ENCODE measurements around the gene OCA2. TPM values are rescaled to one million over a fixed set of nuclear protein-coding genes. Genes with fewer than 3 reads are reported as not detected.

OCA2 gene
- total RNA-seq, 2 experiments from 2014 or later = not detected

DNA sequence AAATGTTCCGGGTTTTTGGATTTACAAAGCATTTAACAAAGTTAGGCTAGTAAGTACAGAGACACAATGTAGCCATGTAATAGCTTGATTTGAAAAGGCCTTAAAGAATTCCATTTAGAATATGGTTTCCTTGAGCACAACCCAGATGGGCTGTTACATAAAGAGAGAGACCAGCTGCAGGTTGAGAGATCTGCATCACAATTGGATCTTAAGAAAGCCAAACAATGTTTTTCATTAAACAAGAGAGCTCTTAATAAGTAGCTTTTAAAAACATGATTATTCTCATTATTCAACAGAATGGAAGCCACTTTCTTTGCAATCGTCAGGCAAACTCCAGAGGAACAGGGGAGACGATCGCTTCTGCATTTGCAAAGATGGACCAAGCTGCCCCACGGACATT is 300.3 kb downstream of the OCA2 start:
- Mint-ChIP-seq H3K4me1 (no peaks in the 10 kb centered on the region), H3K4me3 (no peak overlapping the region), H3K9me3 (ENCODE audit: low read depth) (no peaks in the 10 kb centered on the region), H3K27me3 (peaks cover 2% of the 10 kb centered on the region), H3K36me3 (ENCODE audit: low read depth) (no peaks in the 10 kb centered on the region), H3K27ac (no peak overlapping the region)
- ChIA-PET POLR2A (no interaction called here), CTCF (no interaction called here)
- ATAC-seq (no peak), DNase-seq (no peak)
- intact Hi-C loops (cut with DNase I, micrococcal nuclease) = no loop called here

DNA sequence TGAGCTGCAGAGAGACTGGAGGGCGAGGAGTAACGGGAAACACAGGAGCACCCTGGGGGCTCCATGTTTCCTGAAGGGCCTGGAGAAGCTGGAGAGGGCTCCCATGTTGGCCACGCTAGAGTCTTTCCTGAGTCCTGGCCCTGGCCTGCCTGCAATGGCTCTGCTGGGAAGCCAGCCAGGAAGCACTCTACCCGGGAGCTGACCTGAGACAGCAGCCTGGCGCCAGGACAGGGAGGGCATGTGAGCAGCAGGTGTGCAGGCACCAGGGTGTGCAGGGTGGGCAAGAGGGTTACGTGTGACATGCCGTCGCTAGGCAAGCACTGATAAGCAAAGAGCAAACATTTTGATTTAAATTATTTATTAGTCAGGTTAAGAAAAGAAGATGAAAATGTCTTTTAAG is 301.4 kb downstream of the OCA2 start:
- POLR2A ChIA-PET = no interaction called here
- no peaks in the 10 kb centered on the region for H3K4me1 Mint-ChIP-seq
- no peaks in the 10 kb centered on the region for H3K36me3 Mint-ChIP-seq (ENCODE audit: low read depth)
- no peak for DNase-seq
- peaks cover 2% of the 10 kb centered on the region for H3K27me3 Mint-ChIP-seq
- H3K27ac Mint-ChIP-seq = no peak overlapping the region
- H3K4me3 Mint-ChIP-seq = no peak overlapping the region
- H3K9me3 Mint-ChIP-seq (ENCODE audit: low read depth) = no peaks in the 10 kb centered on the region
- intact Hi-C loops (cut with DNase I, micrococcal nuclease) = no loop called here
- CTCF ChIA-PET = no interaction called here
- no peak for ATAC-seq

DNA sequence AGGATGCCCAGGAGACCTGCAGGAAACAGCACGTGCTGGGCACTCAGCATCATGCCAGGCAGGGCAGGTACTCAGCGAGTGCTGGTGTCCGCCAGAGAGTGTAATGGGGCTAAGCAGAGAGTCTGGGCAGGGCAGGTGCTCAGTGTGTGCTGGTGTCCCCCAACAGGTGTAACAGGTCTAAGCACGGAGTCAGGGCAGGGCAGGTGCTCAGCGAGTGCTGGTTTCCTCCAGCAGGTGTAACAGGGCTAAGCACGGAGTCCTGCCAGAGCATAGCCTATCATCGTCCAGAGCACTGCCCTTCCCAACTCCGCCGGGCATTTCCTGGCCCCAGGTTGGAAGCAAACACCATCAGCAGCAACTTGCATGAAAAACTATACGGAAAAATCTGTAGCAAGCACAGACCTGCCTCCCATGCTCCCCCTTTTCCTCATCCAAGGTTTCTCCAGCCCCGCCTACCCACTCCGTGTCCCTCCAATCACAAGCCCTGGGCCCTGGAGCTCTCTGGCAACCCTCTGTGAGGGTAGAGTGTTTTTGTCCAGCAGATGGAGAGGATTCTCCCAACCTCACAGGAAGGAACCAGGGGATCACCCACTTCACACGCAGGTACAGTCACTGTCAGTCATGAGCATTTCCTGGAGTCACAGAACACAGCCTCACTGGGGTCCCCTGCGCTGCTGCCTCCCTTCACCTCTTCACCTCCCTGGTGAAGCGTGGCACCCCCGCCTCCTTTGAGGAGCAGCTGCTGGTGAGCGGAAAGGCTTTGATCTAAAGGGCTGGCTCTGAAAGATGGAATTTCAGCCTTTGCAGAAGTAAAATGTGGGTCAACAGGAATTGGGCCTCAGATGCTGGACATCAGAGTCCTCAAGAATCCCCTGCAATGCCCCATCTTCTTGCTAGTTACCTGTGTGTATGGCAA is 302.5 kb downstream of the OCA2 start:
- POLR2A ChIA-PET = no interaction called here

DNA sequence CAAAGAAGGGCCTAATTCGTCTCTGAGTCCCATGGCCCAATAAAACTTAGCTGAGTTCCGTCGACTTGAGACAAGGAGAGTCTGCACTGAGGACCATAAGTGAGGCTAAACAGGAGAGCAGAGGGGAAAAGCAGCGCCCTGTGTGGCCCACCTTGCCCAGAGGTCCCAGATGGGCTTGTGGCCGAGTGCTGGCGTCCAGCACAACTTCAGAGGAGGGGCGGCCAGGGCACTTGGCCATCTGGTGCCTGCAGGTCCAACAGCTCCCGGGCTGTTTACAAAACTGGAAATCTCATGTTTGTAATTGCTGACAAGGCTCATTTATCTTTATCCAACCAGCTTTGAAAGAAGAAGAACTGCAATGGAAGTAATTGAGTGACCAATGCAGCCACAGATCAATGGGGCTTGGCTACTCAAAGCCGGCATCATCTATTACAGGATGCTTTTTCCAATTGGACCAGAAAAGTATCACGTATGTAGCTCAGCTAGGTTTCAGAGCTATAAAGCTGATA is 306.3 kb downstream of the OCA2 start:
- POLR2A ChIA-PET = no interaction called here
- Mint-ChIP-seq H3K27me3 (peaks cover 3% of the 10 kb centered on the region), H3K36me3 (ENCODE audit: low read depth) (no peaks in the 10 kb centered on the region), H3K4me3 (no peak overlapping the region), H3K27ac (no peak overlapping the region), H3K4me1 (no peaks in the 10 kb centered on the region), H3K9me3 (ENCODE audit: low read depth) (no peaks in the 10 kb centered on the region)
- intact Hi-C loops (cut with DNase I, micrococcal nuclease) = no loop called here
- CTCF ChIA-PET = no interaction called here
- DNase-seq (no peak), ATAC-seq (no peak)

More for the DNA sequence above, 302.5 kb downstream of the OCA2 start:
- intact Hi-C loops (cut with DNase I, micrococcal nuclease) = no loop called here
- Mint-ChIP-seq H3K36me3 (ENCODE audit: low read depth) (no peaks in the 10 kb centered on the region), H3K4me3 (no peak overlapping the region), H3K27me3 (peaks cover 3% of the 10 kb centered on the region), H3K9me3 (ENCODE audit: low read depth) (no peaks in the 10 kb centered on the region), H3K4me1 (no peaks in the 10 kb centered on the region), H3K27ac (no peak overlapping the region)
- CTCF ChIA-PET = no interaction called here
- DNase-seq = no peak
- no peak for ATAC-seq

DNA sequence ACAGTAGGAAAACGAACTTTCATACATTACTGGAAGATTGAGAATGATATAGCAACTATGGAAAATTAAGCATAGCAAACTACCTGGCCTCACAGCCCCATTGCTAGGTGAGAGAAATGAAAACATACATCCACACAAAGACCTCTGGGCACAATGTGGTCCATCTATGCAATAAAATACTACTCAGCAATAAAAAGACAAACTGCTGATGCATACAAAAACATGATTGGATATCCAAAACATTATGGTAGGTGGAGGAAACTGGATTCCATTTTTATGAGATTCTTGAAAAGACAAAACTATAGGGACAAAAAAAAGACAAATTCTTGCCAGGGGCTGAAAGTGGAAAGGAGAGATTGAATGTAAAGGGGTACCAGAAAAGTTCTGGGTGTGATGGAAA is 308.8 kb downstream of the OCA2 start:
- Mint-ChIP-seq H3K27ac (no peak overlapping the region), H3K4me3 (no peak overlapping the region), H3K36me3 (ENCODE audit: low read depth) (no peaks in the 10 kb centered on the region), H3K27me3 (peaks cover 2% of the 10 kb centered on the region), H3K9me3 (ENCODE audit: low read depth) (no peaks in the 10 kb centered on the region), H3K4me1 (no peaks in the 10 kb centered on the region)
- CTCF ChIA-PET = no interaction called here
- intact Hi-C loops (cut with DNase I, micrococcal nuclease) = no loop called here
- no peak for DNase-seq
- POLR2A ChIA-PET = no interaction called here
- no peak for ATAC-seq

DNA sequence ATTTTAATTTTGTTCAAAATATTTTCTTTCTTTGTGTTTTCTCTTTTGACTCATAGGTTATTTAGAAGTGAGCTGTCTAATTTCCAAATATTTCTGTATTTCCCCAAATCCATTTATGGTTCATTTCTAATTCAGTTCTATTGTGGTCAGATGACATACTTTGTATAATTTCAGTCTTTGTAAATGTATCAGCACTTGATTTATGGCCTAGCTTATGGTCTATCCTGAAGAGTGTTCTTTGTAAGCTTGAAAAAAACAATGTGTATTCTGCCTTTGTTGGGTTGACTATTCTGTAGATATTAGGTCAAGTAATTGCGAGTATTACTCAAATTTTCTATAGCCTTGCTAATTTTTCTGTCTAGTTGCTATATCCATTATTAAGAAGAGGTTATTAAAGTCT is 311.2 kb downstream of the OCA2 start:
- CTCF ChIA-PET = no interaction called here
- no peaks in the 10 kb centered on the region for H3K36me3 Mint-ChIP-seq (ENCODE audit: low read depth)
- H3K9me3 Mint-ChIP-seq (ENCODE audit: low read depth) = peaks cover 2% of the 10 kb centered on the region
- H3K4me1 Mint-ChIP-seq = no peaks in the 10 kb centered on the region
- DNase-seq (no peak), ATAC-seq (no peak)
- intact Hi-C loops (cut with DNase I, micrococcal nuclease) = no loop called here
- peaks cover 2% of the 10 kb centered on the region for H3K27me3 Mint-ChIP-seq
- H3K27ac Mint-ChIP-seq = no peak overlapping the region
- POLR2A ChIA-PET = no interaction called here
- no peak overlapping the region for H3K4me3 Mint-ChIP-seq

DNA sequence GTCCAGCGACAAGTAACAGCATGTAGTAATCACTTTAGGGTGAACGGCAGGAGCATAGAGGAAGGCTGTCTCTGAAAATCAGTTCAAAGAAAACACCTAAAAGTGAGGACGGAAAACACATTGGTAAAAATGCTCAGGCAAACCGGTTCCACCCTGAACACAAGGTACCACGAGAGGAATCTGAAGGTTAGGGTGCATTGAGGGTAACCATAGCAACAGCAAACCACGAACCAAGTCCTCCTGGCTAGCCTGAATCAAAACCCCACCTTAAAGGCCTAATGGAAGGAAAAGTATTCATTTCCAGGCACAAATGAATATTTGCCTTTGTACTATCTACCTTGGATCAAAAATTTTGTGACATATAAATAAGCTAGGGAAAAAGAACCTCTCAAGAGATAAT is 315.0 kb downstream of the OCA2 start:
- Mint-ChIP-seq H3K36me3 (ENCODE audit: low read depth) (no peaks in the 10 kb centered on the region), H3K4me3 (no peak overlapping the region), H3K4me1 (no peaks in the 10 kb centered on the region), H3K27me3 (peaks cover 2% of the 10 kb centered on the region), H3K27ac (no peak overlapping the region), H3K9me3 (ENCODE audit: low read depth) (peaks cover 2% of the 10 kb centered on the region)
- ATAC-seq (no peak), DNase-seq (no peak)
- ChIA-PET POLR2A (no interaction called here), CTCF (no interaction called here)
- intact Hi-C loops (cut with DNase I, micrococcal nuclease) = no loop called here

DNA sequence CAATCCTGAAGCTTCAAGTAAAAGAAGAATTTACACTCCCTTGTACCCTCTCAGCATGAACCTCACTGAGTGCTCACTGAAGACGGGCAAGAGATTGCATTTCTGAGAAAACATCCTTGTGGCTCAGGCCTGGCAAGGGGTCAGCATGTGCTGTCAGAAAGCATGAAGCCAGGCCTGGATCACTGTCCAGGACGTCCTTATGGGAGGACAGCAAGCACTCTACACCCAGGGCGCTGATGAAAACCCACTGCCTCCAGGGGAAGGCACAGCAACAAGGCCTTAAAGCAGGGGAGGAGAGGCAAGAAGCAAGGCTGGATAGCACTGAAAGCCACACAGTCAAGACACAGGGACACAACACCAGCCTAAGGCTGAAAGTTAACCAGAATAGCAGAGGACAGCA is 315.4 kb downstream of the OCA2 start:
- CTCF ChIA-PET = no interaction called here
- ATAC-seq = no peak
- H3K9me3 Mint-ChIP-seq (ENCODE audit: low read depth) = peaks cover 2% of the 10 kb centered on the region
- POLR2A ChIA-PET = no interaction called here
- H3K27me3 Mint-ChIP-seq = peaks cover 2% of the 10 kb centered on the region
- no peak overlapping the region for H3K27ac Mint-ChIP-seq
- no peak overlapping the region for H3K4me3 Mint-ChIP-seq
- no peaks in the 10 kb centered on the region for H3K4me1 Mint-ChIP-seq
- no peaks in the 10 kb centered on the region for H3K36me3 Mint-ChIP-seq (ENCODE audit: low read depth)
- intact Hi-C loops (cut with DNase I, micrococcal nuclease) = no loop called here
- no peak for DNase-seq

DNA sequence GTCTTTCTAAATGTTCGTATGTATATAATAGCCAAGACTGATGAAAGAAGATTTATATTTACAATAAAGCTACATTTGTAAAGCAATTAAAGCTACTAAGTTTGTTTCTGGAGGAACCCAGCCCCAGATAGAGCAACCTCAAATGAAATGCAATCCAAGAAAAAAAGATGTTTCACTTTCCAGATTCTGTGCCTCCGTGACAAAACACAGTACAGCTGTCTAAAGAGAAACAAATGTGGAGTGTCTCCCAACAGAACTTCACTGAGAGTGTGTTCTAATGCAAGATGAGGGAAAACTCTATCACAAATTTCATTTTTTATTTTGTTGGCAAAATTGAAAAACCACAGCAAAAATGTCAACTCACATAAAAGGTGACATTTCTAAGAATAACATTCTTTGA is 317.0 kb downstream of the OCA2 start:
- POLR2A ChIA-PET = no interaction called here
- intact Hi-C loops (cut with DNase I, micrococcal nuclease) = no loop called here
- Mint-ChIP-seq H3K27ac (no peak overlapping the region), H3K27me3 (peaks cover 2% of the 10 kb centered on the region), H3K4me1 (no peaks in the 10 kb centered on the region), H3K9me3 (ENCODE audit: low read depth) (peaks cover 2% of the 10 kb centered on the region), H3K4me3 (no peak overlapping the region), H3K36me3 (ENCODE audit: low read depth) (no peaks in the 10 kb centered on the region)
- DNase-seq (no peak), ATAC-seq (no peak)
- CTCF ChIA-PET = no interaction called here

DNA sequence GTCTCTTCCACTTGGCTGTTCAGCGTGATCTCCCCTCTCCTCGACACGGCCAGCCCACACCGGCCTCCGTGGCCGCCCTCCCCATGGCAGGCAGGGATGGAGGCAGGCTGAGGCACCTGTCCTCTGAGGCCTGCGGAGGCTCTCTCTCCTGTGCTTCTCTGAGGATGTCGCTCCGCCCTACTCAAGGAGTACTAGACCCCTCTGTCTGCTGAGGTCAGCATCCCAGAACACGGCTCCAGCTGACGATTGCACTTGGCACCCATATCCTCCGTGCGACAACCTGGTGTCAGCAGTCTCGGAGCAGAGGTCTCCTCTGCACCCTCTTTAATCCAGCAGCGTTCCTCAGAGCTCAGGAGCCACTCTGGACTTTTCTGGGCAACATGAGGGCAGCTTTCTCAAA is 322.6 kb downstream of the OCA2 start:
- H3K27me3 Mint-ChIP-seq = peaks cover 2% of the 10 kb centered on the region
- CTCF ChIA-PET = no interaction called here
- no peak for ATAC-seq
- no peaks in the 10 kb centered on the region for H3K4me1 Mint-ChIP-seq
- H3K36me3 Mint-ChIP-seq (ENCODE audit: low read depth) = no peaks in the 10 kb centered on the region
- no peak overlapping the region for H3K27ac Mint-ChIP-seq
- H3K9me3 Mint-ChIP-seq (ENCODE audit: low read depth) = peaks cover 2% of the 10 kb centered on the region
- POLR2A ChIA-PET = no interaction called here
- H3K4me3 Mint-ChIP-seq = no peak overlapping the region
- no peak for DNase-seq
- intact Hi-C loops (cut with DNase I, micrococcal nuclease) = no loop called here

DNA sequence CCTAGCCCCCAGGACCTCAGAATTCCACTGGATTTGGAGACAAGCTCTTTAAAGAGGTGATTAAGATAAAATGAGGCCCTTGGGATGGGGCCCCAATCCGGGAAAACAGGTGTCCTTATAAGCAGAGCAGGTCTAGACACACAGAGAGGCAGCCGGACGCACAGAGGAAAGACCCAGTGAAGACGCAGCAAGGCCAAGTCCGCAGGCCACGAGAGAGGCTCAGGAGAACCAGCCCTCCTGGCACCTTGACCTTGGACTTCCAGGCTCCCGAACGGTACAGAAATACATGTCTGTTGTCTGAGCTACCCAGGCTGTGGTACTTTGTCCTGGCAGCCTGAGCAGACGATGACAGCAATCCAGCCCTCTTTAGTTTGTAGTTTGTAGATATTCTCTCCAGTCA is 324.5 kb downstream of the OCA2 start:
- intact Hi-C loops (cut with DNase I, micrococcal nuclease) = no loop called here
- no peaks in the 10 kb centered on the region for H3K36me3 Mint-ChIP-seq (ENCODE audit: low read depth)
- ChIA-PET POLR2A (no interaction called here), CTCF (no interaction called here)
- DNase-seq (no peak), ATAC-seq (no peak)
- no peaks in the 10 kb centered on the region for H3K4me1 Mint-ChIP-seq
- H3K4me3 Mint-ChIP-seq = no peak overlapping the region
- H3K9me3 Mint-ChIP-seq (ENCODE audit: low read depth) = peaks cover 2% of the 10 kb centered on the region
- no peaks in the 10 kb centered on the region for H3K27me3 Mint-ChIP-seq
- no peak overlapping the region for H3K27ac Mint-ChIP-seq

DNA sequence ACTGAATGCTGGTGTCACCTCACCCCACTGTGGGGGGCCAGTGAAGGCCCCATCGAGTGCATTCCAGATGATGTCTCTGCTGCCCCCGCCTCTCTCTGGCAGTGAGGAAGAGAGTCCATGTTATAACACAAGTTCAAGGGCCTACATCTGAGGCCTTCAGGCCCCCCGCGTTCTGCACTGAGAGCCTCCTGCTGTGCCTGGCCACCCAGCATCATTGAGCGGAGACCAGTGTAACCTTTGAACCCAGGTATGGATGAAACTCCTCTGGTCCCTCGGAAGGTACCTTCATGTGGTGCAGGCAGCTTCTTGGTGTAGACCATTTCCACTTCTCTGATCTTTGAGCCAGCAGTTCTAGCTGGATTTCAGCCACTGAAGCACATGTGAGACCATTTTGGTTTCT is 324.9 kb downstream of the OCA2 start:
- ChIA-PET CTCF (no interaction called here), POLR2A (no interaction called here)
- H3K4me3 Mint-ChIP-seq = no peak overlapping the region
- peaks cover 4% of the 10 kb centered on the region for H3K9me3 Mint-ChIP-seq (ENCODE audit: low read depth)
- no peak overlapping the region for H3K27ac Mint-ChIP-seq
- H3K4me1 Mint-ChIP-seq = no peaks in the 10 kb centered on the region
- intact Hi-C loops (cut with DNase I, micrococcal nuclease) = no loop called here
- ATAC-seq (no peak), DNase-seq (no peak)
- H3K36me3 Mint-ChIP-seq (ENCODE audit: low read depth) = no peaks in the 10 kb centered on the region
- no peaks in the 10 kb centered on the region for H3K27me3 Mint-ChIP-seq

Measured in activated CD4-positive, alpha-beta T cell treated with anti-CD3 and anti-CD28 coated beads for 36 hours (primary cell).